GM23338 (cell line): ENCODE data around the gene CDV3. TPM values are rescaled to one million over a fixed set of nuclear protein-coding genes. Genes with fewer than 3 reads are reported as not detected.
"Not testable (repeated sequence)": the region's sequence is repeated elsewhere in the genome, so short reads cannot be mapped to it uniquely, and the experiment has no call there.

Experiments used
- ATAC-seq: fragments of 200-7000 bp; cut with Tn5 transposase; 3 replicates; pipeline ENCODE4 v1.9.1; 2020
- DNase-seq: peaks from one replicate; pipeline ENCODE4 v3.0.0-alpha.2; 2015; ENCODE audit warnings: low spot score
- H2AFZ ChIP-seq: fragments of 200-600 bp; sonication (generic); 2 replicates; pipeline ENCODE4 v1.8.0; 2016; ENCODE audit warnings: antibody characterized with exemption, mild to moderate bottlenecking, moderate library complexity
- H3F3A ChIP-seq: fragments of 200-600 bp; sonication (generic); replicated peaks from 2 replicates; pipeline ENCODE4 v1.8.0; 2017; ENCODE audit warnings: antibody characterized with exemption, mixed run types, low read depth
- H3K27ac ChIP-seq: fragments of 200-600 bp; sonication (generic); 2 replicates; pipeline ENCODE4 v1.6.1; 2016; ENCODE audit warnings: low read depth
- H3K27me3 ChIP-seq: fragments of 200-600 bp; sonication (generic); 2 replicates; pipeline ENCODE4 v1.8.0; 2016; ENCODE audit warnings: mild to moderate bottlenecking, mixed run types, moderate library complexity; ENCODE audit not compliant: insufficient read depth
- H3K36me3 ChIP-seq: fragments of 200-600 bp; sonication (generic); 2 replicates; pipeline ENCODE4 v1.8.0; 2016; ENCODE audit warnings: mild to moderate bottlenecking; ENCODE audit not compliant: insufficient read depth
- H3K4me1 ChIP-seq: fragments of 200-600 bp; sonication (generic); 2 replicates; pipeline ENCODE4 v1.8.0; 2016; ENCODE audit warnings: mild to moderate bottlenecking, moderate library complexity; ENCODE audit not compliant: insufficient read depth
- H3K4me2 ChIP-seq: fragments of 200-600 bp; sonication (generic); 2 replicates; pipeline ENCODE4 v1.7.1; 2017; ENCODE audit warnings: mixed run types
- H3K4me3 ChIP-seq: fragments of 200-600 bp; sonication (generic); 2 replicates; pipeline ENCODE4 v1.6.1; 2016; ENCODE audit warnings: mixed run types
- H3K79me2 ChIP-seq: fragments of 200-600 bp; sonication (generic); replicated peaks from 2 replicates; pipeline ENCODE4 v1.8.0; 2017; ENCODE audit warnings: mild to moderate bottlenecking; ENCODE audit not compliant: insufficient read depth
- H3K9me2 ChIP-seq: fragments of 200-600 bp; sonication (generic); 2 replicates; pipeline ENCODE4 v1.8.0; 2017; ENCODE audit not compliant: insufficient read depth
- H4K20me1 ChIP-seq: fragments of 200-600 bp; sonication (generic); replicated peaks from 2 replicates; pipeline ENCODE4 v1.8.0; 2017; ENCODE audit warnings: mild to moderate bottlenecking; ENCODE audit not compliant: insufficient read depth
- H3K27ac Mint-ChIP-seq: 2 replicates; pipeline ENCODE4 v1.8.0; 2020; ENCODE audit warnings: inconsistent platforms, mild to moderate bottlenecking, moderate library complexity, mixed read lengths
- H3K27me3 Mint-ChIP-seq: 3 replicates; pipeline ENCODE4 v1.8.0; 2022; ENCODE audit warnings: low read depth, mild to moderate bottlenecking, moderate library complexity, mixed read lengths, inconsistent platforms; ENCODE audit not compliant: insufficient read depth, poor library complexity
- H3K36me3 Mint-ChIP-seq: 3 replicates; pipeline ENCODE4 v1.8.0; 2021; ENCODE audit warnings: low read depth, mild to moderate bottlenecking, inconsistent platforms, moderate library complexity, mixed read lengths
- H3K4me1 Mint-ChIP-seq: 3 replicates; pipeline ENCODE4 v1.8.0; 2020; ENCODE audit warnings: mild to moderate bottlenecking, inconsistent platforms, mixed read lengths
- H3K4me3 Mint-ChIP-seq: 3 replicates; pipeline ENCODE4 v1.8.0; 2021; ENCODE audit warnings: moderate library complexity, mild to moderate bottlenecking, inconsistent platforms, mixed read lengths
- H3K9me3 Mint-ChIP-seq: 3 replicates; pipeline ENCODE4 v1.8.0; 2020; ENCODE audit warnings: moderate library complexity, mild to moderate bottlenecking, inconsistent platforms, mixed read lengths
- CREB1 ChIP-seq: fragments of 250-450 bp; sonication (Bioruptor Pico); IDR thresholded peaks from 2 replicates; pipeline ENCODE4 v1.5.0; 2020; ENCODE audit warnings: low read depth, mild to moderate bottlenecking, moderate library complexity
- CTCF ChIP-seq, 2 experiments: fragments of 200-600 bp in 1 of 2; sonication (generic) in 1 of 2; conservative IDR thresholded peaks; 2 replicates each; pipeline versions ENCODE4 v1.5.1 to v1.6.1; 2016 to 2017; ENCODE audit warnings: antibody characterized with exemption in 2 of 2, low read depth in 2 of 2, mild to moderate bottlenecking in 2 of 2, moderate library complexity in 1 of 2
- EZH2 ChIP-seq: fragments of 200-600 bp; sonication (generic); IDR thresholded peaks from one replicate; pipeline ENCODE4 v1.8.0; 2017; ENCODE audit warnings: antibody characterized with exemption, mild to moderate bottlenecking, low read depth; ENCODE audit not compliant: unreplicated experiment
- EZH2phosphoT487 ChIP-seq: fragments of 200-600 bp; sonication (generic); IDR thresholded peaks from one replicate; pipeline ENCODE4 v1.8.1; 2018; ENCODE audit warnings: antibody characterized with exemption; ENCODE audit not compliant: unreplicated experiment
- JUNB ChIP-seq: IDR thresholded peaks from one replicate; pipeline ENCODE4 v1.6.1; 2016; ENCODE audit warnings: antibody characterized with exemption; ENCODE audit not compliant: unreplicated experiment
- NANOG ChIP-seq: IDR thresholded peaks from 2 replicates; pipeline ENCODE4 v1.6.1; 2016; ENCODE audit warnings: antibody characterized with exemption, borderline replicate concordance
- POLR2AphosphoS5 ChIP-seq: IDR thresholded peaks from 2 replicates; pipeline ENCODE4 v1.6.1; 2016; ENCODE audit warnings: antibody characterized with exemption, low read depth
- STAT1 ChIP-seq: IDR thresholded peaks from one replicate; pipeline ENCODE4 v1.6.1; 2016; ENCODE audit warnings: antibody characterized with exemption; ENCODE audit not compliant: unreplicated experiment
- ZNF114 ChIP-seq: fragments of 250-450 bp; sonication (Bioruptor Pico); IDR thresholded peaks from 2 replicates; pipeline ENCODE4 v1.5.0; 2020; ENCODE audit warnings: mild to moderate bottlenecking, moderate library complexity
- ZNF331 ChIP-seq: fragments of 250-450 bp; sonication (Bioruptor Pico); IDR thresholded peaks from 2 replicates; pipeline ENCODE4 v1.5.0; 2020; ENCODE audit warnings: low read depth, mild to moderate bottlenecking, moderate library complexity
- polyA plus RNA-seq: library from polyadenylated mRNA; unstranded; fragments of >200 nt; fragmentation: Nextera tagmentation; extraction: Ambion mirVana; gene quantifications from 2 replicates; pipeline ENCODE4 v1.2.1, GENCODE V29; 2016
- total RNA-seq: library from RNA; depleted of rRNA; stranded (reverse); fragments of >200 nt; shearing (Covaris generic); gene quantifications from 2 replicates; pipeline ENCODE4 v1.2.3, GENCODE V29; 2014
- TF ChIP-seq, protein P1 (sequence below): IDR thresholded peaks from 2 replicates; pipeline ENCODE4 v1.6.1; 2016; ENCODE audit warnings: antibody characterized with exemption

The CDV3 gene
- total and polyA plus RNA-seq, 2 experiments from 2014 or later: 36.6 to 119 TPM

DNA sequence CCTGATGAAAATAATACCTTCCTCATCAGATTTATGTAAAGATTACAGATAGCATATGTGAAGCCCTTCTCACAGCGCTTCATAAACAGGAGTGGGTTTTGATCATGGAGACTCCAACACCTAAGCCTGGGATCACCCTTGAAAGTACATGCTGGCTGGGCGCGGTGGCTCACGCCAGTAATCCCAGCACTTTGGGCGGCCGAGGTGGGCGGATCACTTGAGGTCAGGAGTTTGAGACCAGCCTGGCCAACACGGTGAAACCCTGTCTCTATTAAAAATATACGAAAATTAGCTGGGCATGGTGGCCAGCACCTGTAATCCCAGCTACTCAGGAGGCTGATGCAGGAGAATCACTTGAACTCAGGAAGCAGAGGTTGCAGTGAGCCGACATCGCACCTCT lies 36.4 kb upstream of the CDV3 start:
- H3K27ac ChIP-seq, DNase-seq, H3K4me1 ChIP-seq, H3K27me3 Mint-ChIP-seq, H4K20me1 ChIP-seq, H3K27ac Mint-ChIP-seq, H3K9me2 ChIP-seq, H2AFZ ChIP-seq, H3K9me3 Mint-ChIP-seq, H3K36me3 ChIP-seq, H3K4me3 ChIP-seq, H3K36me3 Mint-ChIP-seq, H3F3A ChIP-seq, H3K4me3 Mint-ChIP-seq, H3K27me3 ChIP-seq, H3K4me1 Mint-ChIP-seq, H3K4me2 ChIP-seq, ATAC-seq, H3K79me2 ChIP-seq: not testable (repeated sequence)

DNA sequence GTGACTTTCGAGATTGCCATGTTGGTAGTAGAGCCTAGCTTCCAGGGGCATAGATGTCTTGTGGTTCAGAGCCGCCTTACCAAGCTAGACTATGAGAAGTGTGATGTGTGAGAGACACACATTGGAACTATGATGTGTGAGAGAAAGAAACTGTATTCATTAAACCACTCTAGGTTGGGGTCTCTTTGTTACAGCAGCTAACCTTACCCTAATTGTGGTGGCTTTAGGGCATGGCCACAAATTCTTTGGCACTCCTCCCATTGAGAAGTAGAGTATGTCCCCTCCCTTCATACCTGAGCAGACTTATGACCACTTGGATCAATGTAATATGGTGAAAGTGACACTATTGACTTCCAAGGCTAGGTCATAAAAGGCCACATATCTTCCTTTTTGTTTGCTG lies 35.3 kb upstream of the CDV3 start:
- no peak overlapping the region for H3K27ac ChIP-seq
- Mint-ChIP-seq H3K9me3 (no peaks in the 10 kb centered on the region), H3K4me1 (no peaks in the 10 kb centered on the region), H3K4me3 (no peak overlapping the region), H3K27ac (no peak overlapping the region), H3K27me3 (peaks cover 6% of the 10 kb centered on the region), H3K36me3 (no peaks in the 10 kb centered on the region)
- H2AFZ ChIP-seq: no peak overlapping the region
- TF ChIP-seq CTCF (conservative IDR thresholded peaks at IDR 0.05; ENCODE audit: low read depth in 2 of 2): no peak
- TF ChIP-seq POLR2AphosphoS5: no peak
- TF ChIP-seq, protein P1, sequence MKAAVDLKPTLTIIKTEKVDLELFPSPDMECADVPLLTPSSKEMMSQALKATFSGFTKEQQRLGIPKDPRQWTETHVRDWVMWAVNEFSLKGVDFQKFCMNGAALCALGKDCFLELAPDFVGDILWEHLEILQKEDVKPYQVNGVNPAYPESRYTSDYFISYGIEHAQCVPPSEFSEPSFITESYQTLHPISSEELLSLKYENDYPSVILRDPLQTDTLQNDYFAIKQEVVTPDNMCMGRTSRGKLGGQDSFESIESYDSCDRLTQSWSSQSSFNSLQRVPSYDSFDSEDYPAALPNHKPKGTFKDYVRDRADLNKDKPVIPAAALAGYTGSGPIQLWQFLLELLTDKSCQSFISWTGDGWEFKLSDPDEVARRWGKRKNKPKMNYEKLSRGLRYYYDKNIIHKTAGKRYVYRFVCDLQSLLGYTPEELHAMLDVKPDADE: no peak
- no peak for TF ChIP-seq EZH2phosphoT487
- TF ChIP-seq ZNF114 (CRISPR knock-in tag): no peak
- no peak for TF ChIP-seq STAT1
- no peaks in the 10 kb centered on the region for H3K4me1 ChIP-seq
- H3F3A ChIP-seq: no peaks in the 10 kb centered on the region
- no peaks in the 10 kb centered on the region for H3K79me2 ChIP-seq
- H4K20me1 ChIP-seq: no peaks in the 10 kb centered on the region
- H3K9me2 ChIP-seq: peaks cover 3% of the 10 kb centered on the region; the same call in 1 of the 2 replicates
- H3K36me3 ChIP-seq: no peaks in the 10 kb centered on the region
- no peak overlapping the region for H3K4me2 ChIP-seq
- H3K27me3 ChIP-seq: no peaks in the 10 kb centered on the region
- no peak overlapping the region for H3K4me3 ChIP-seq
- DNase-seq: no peak
- no peak for ATAC-seq

DNA sequence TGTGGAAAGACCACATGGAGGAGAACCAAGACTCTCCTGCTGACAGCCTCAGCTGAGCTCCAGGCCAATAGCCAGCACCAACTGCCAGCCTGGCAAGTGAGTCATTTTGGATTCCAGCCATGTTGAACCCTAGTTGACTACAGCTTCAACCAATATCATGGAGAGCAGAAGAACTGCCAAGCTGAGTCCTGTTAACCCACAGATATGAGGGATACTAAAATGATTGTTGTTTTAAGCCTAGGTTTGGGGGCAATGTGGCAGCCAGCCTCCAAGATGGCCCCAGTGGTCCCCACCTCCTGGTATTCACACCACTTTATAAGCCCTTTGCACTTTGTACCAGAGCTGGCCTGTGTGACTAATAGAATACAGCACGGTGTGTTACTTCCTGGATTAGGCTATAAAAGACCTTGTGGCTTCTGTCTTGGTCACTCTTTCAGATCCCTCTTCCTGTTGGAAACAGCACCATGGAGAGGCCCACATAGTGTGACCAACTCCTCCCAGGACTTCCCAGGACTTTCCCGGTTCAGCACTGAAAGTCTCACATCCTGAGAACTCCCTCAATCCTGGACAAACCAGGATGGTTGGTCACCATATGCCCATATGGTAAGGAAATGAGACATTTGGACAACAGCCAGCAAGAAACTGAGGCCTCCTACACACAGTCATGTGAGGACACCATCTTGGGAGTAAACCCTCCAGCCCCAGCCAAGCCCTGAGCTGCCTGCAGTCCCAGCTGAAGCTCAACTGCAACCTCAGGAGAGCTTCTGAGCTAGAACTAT lies 32.4 kb upstream of the CDV3 start:
- Histone ChIP-seq H3K4me1 (no peaks in the 10 kb centered on the region), H2AFZ (no peak overlapping the region), H3K4me2 (no peak overlapping the region), H3K4me3 (no peak overlapping the region), H3K79me2 (no peaks in the 10 kb centered on the region), H4K20me1 (no peaks in the 10 kb centered on the region), H3F3A (no peaks in the 10 kb centered on the region), H3K9me2 (peaks cover 3% of the 10 kb centered on the region; the same call in 1 of the 2 replicates), H3K27me3 (no peaks in the 10 kb centered on the region), H3K27ac (no peak overlapping the region), H3K36me3 (no peaks in the 10 kb centered on the region)
- Mint-ChIP-seq H3K9me3 (no peaks in the 10 kb centered on the region), H3K27me3 (peaks cover 6% of the 10 kb centered on the region), H3K4me1 (no peaks in the 10 kb centered on the region), H3K36me3 (no peaks in the 10 kb centered on the region), H3K4me3 (no peak overlapping the region), H3K27ac (no peak overlapping the region)
- ATAC-seq (no peak), DNase-seq (no peak)
- TF ChIP-seq CREB1 (CRISPR knock-in tag) (no peak), ZNF114 (CRISPR knock-in tag) (no peak), STAT1 (no peak), NANOG (no peak), JUNB (no peak), EZH2 (no peak), EZH2phosphoT487 (no peak), POLR2AphosphoS5 (no peak), ZNF331 (CRISPR knock-in tag) (no peak), CTCF (conservative IDR thresholded peaks at IDR 0.05; ENCODE audit: low read depth in 2 of 2) (no peak)
- TF ChIP-seq, protein P1: no peak
